Loucy (cell line): ENCODE measurements around the gene TGFBI.

Source experiments
- H2AFZ ChIP-seq: fragments of 200-600 bp; sonication (generic); 2 replicates; pipeline ENCODE4 v1.6.0; 2016; ENCODE audit warnings: antibody characterized with exemption, mild to moderate bottlenecking, low read length, moderate library complexity
- H3F3A ChIP-seq: fragments of 200-600 bp; 2 replicates; pipeline ENCODE4 v1.6.0; 2016; ENCODE audit warnings: antibody characterized with exemption, low read depth, mild to moderate bottlenecking
- H3K27me3 ChIP-seq: fragments of 200-600 bp; sonication (generic); 2 replicates; pipeline ENCODE4 v1.6.1; 2014; ENCODE audit warnings: low read length, mild to moderate bottlenecking; ENCODE audit not compliant: insufficient read depth, poor library complexity, severe bottlenecking
- H3K36me3 ChIP-seq: fragments of 200-600 bp; sonication (generic); 2 replicates; pipeline ENCODE4 v1.6.1; 2016; ENCODE audit warnings: low read length; ENCODE audit not compliant: insufficient read depth
- H3K4me1 ChIP-seq: fragments of 200-600 bp; sonication (generic); 2 replicates; pipeline ENCODE4 v1.5.1; 2014; ENCODE audit warnings: low read length, mild to moderate bottlenecking; ENCODE audit not compliant: insufficient read depth, poor library complexity, severe bottlenecking
- H3K4me2 ChIP-seq: fragments of 200-600 bp; sonication (generic); 2 replicates; pipeline ENCODE4 v1.6.0; 2014; ENCODE audit warnings: antibody characterized with exemption, low read length, low read depth, mild to moderate bottlenecking; ENCODE audit not compliant: poor library complexity, severe bottlenecking
- H3K4me3 ChIP-seq: fragments of 200-600 bp; sonication (generic); 2 replicates; pipeline ENCODE4 v1.5.1; 2014; ENCODE audit warnings: low read length, mild to moderate bottlenecking, mixed read lengths; ENCODE audit not compliant: poor library complexity, severe bottlenecking
- H3K79me2 ChIP-seq: fragments of 200-600 bp; sonication (generic); 2 replicates; pipeline ENCODE4 v1.6.1; 2014; ENCODE audit warnings: low read length; ENCODE audit not compliant: insufficient read depth
- H3K9ac ChIP-seq: fragments of 200-600 bp; sonication (generic); 2 replicates; pipeline ENCODE4 v1.6.0; 2014; ENCODE audit warnings: mild to moderate bottlenecking, low read depth, low read length, moderate library complexity; ENCODE audit not compliant: poor library complexity, severe bottlenecking
- H3K9me2 ChIP-seq: fragments of 200-600 bp; sonication (generic); replicated peaks from 2 replicates; pipeline ENCODE4 v1.6.1; 2016; ENCODE audit warnings: low read depth, low read length, mixed read lengths
- H3K9me3 ChIP-seq: fragments of 200-600 bp; sonication (generic); 2 replicates; pipeline ENCODE4 v1.6.1; 2014; ENCODE audit warnings: mild to moderate bottlenecking, antibody characterized with exemption, low read length, low read depth; ENCODE audit not compliant: insufficient read depth
- H4K20me1 ChIP-seq: fragments of 200-600 bp; sonication (generic); 2 replicates; pipeline ENCODE4 v1.6.0; 2014; ENCODE audit warnings: antibody characterized with exemption, low read length, mild to moderate bottlenecking; ENCODE audit not compliant: insufficient read depth, poor library complexity, severe bottlenecking
- CTCF ChIP-seq: fragments of 200-600 bp; sonication (generic); conservative IDR thresholded peaks from 2 replicates; pipeline ENCODE4 v1.5.1; 2014; ENCODE audit warnings: mild to moderate bottlenecking, antibody characterized with exemption, low read length
- EZH2phosphoT487 ChIP-seq: fragments of 200-600 bp; IDR thresholded peaks from 2 replicates; pipeline ENCODE4 v1.6.1; 2018; ENCODE audit warnings: antibody characterized with exemption, mild to moderate bottlenecking, moderate library complexity, borderline replicate concordance

Gene TGFBI

GRCh38 chr5:136099870-136100269, 71.1 kb downstream of the TGFBI start:
- no peaks in the 10 kb centered on the region for H3K36me3 ChIP-seq
- H3K9me2 ChIP-seq, result no peaks in the 10 kb centered on the region
- TF ChIP-seq EZH2phosphoT487 (no peak), CTCF (no peak)
- H3K4me1 ChIP-seq, result no peaks in the 10 kb centered on the region
- no peak overlapping the region for H3K4me2 ChIP-seq
- no peaks in the 10 kb centered on the region for H3F3A ChIP-seq
- no peaks in the 10 kb centered on the region for H4K20me1 ChIP-seq
- no peak overlapping the region for H2AFZ ChIP-seq
- no peaks in the 10 kb centered on the region for H3K27me3 ChIP-seq
- H3K9ac ChIP-seq, result no peak overlapping the region
- H3K9me3 ChIP-seq, result no peaks in the 10 kb centered on the region
- H3K4me3 ChIP-seq, result no peak overlapping the region
- H3K79me2 ChIP-seq, result no peaks in the 10 kb centered on the region

GRCh38 chr5:136101884-136102283, 73.1 kb downstream of the TGFBI start:
- H3K9me3 ChIP-seq, result no peaks in the 10 kb centered on the region
- H3K79me2 ChIP-seq, result no peaks in the 10 kb centered on the region
- no peak overlapping the region for H3K4me3 ChIP-seq
- H3K9me2 ChIP-seq, result no peaks in the 10 kb centered on the region
- no peak overlapping the region for H2AFZ ChIP-seq
- H3F3A ChIP-seq, result no peaks in the 10 kb centered on the region
- no peak for TF ChIP-seq CTCF
- TF ChIP-seq EZH2phosphoT487, result no peak
- H3K27me3 ChIP-seq, result no peaks in the 10 kb centered on the region
- no peaks in the 10 kb centered on the region for H3K36me3 ChIP-seq
- H3K4me1 ChIP-seq, result no peaks in the 10 kb centered on the region
- H3K4me2 ChIP-seq, result no peak overlapping the region
- no peak overlapping the region for H3K9ac ChIP-seq
- no peaks in the 10 kb centered on the region for H4K20me1 ChIP-seq

GRCh38 chr5:136103118-136103517, 74.3 kb downstream of the TGFBI start:
- H3K9me3 ChIP-seq, result no peaks in the 10 kb centered on the region
- TF ChIP-seq CTCF, result no peak
- TF ChIP-seq EZH2phosphoT487, result no peak
- H2AFZ ChIP-seq, result no peak overlapping the region

More at GRCh38 chr5:136103118-136103517, 74.3 kb downstream of the TGFBI start:
- no peaks in the 10 kb centered on the region for H3K4me1 ChIP-seq
- no peaks in the 10 kb centered on the region for H3K9me2 ChIP-seq
- H3K9ac ChIP-seq, result no peak overlapping the region
- H3K79me2 ChIP-seq, result no peaks in the 10 kb centered on the region
- H3K4me2 ChIP-seq, result no peak overlapping the region
- H4K20me1 ChIP-seq, result no peaks in the 10 kb centered on the region
- no peaks in the 10 kb centered on the region for H3F3A ChIP-seq
- H3K4me3 ChIP-seq, result no peak overlapping the region
- no peaks in the 10 kb centered on the region for H3K36me3 ChIP-seq
- H3K27me3 ChIP-seq, result no peaks in the 10 kb centered on the region
